Smooth muscle cell (in vitro differentiated cells): ENCODE measurements around the gene PTGR3. TPM values are rescaled to one million over a fixed set of nuclear protein-coding genes. Genes with fewer than 3 reads are reported as not detected.

ENCODE experiments used
- DNase-seq: peaks from one replicate; lab custom pipeline; 2025; ENCODE audit not compliant: unreplicated experiment; lab: John Stamatoyannopoulos, UW
- H2AFZ ChIP-seq: fragments of 200-600 bp; sonication (generic); 2 replicates; pipeline ENCODE4 v1.6.0; 2016; ENCODE audit warnings: antibody characterized with exemption, low read depth, mild to moderate bottlenecking
- H3F3A ChIP-seq: fragments of 200-600 bp; sonication (generic); 2 replicates; pipeline ENCODE4 v1.6.0; 2017; ENCODE audit warnings: antibody characterized with exemption, low read depth
- H3K27ac ChIP-seq: fragments of 200-600 bp; sonication (generic); 2 replicates; pipeline ENCODE4 v1.5.1; 2016; ENCODE audit warnings: low read depth, mild to moderate bottlenecking
- H3K27me3 ChIP-seq: fragments of 200-600 bp; sonication (generic); 2 replicates; pipeline ENCODE4 v1.6.1; 2016; ENCODE audit warnings: low read depth, mild to moderate bottlenecking
- H3K36me3 ChIP-seq: fragments of 200-600 bp; sonication (generic); 2 replicates; pipeline ENCODE4 v1.5.1; 2016; ENCODE audit warnings: low read depth
- H3K4me1 ChIP-seq: fragments of 200-600 bp; sonication (generic); 2 replicates; pipeline ENCODE4 v1.5.1; 2016; ENCODE audit warnings: low read depth
- H3K4me2 ChIP-seq: fragments of 200-600 bp; sonication (generic); 2 replicates; pipeline ENCODE4 v1.6.0; 2016; ENCODE audit warnings: mild to moderate bottlenecking
- H3K4me3 ChIP-seq: fragments of 200-600 bp; sonication (generic); 2 replicates; pipeline ENCODE4 v1.5.1; 2016; ENCODE audit warnings: mild to moderate bottlenecking
- H3K79me2 ChIP-seq: fragments of 200-600 bp; sonication (generic); 2 replicates; pipeline ENCODE4 v1.6.0; 2016; ENCODE audit warnings: low read depth, mild to moderate bottlenecking
- H3K9ac ChIP-seq: fragments of 200-600 bp; sonication (generic); 2 replicates; pipeline ENCODE4 v1.6.0; 2016; ENCODE audit warnings: low read depth
- H3K9me3 ChIP-seq: fragments of 200-600 bp; sonication (generic); replicated peaks from 2 replicates; pipeline ENCODE4 v1.5.1; 2016; ENCODE audit warnings: low read depth
- H4K20me1 ChIP-seq: fragments of 200-600 bp; sonication (generic); 2 replicates; pipeline ENCODE4 v1.6.0; 2016; ENCODE audit warnings: low read depth
- WGBS: methylation state at CpG from one replicate; pipeline ENCODE4 v1.1.7; 2016; ENCODE audit warnings: low lambda C conversion rate; 5-methylcytosine and 5-hydroxymethylcytosine counted together
- polyA plus RNA-seq: library from polyadenylated mRNA; unstranded; fragments of >200 nt; fragmentation: Nextera tagmentation; extraction: Ambion mirVana; gene quantifications from 2 replicates; pipeline ENCODE4 v1.2.1, GENCODE V29; 2016
- total RNA-seq: library from RNA; depleted of rRNA; stranded (reverse); fragments of >200 nt; gene quantifications from 2 replicates; pipeline ENCODE4 v1.2.3, GENCODE V29; 2014
- TF ChIP-seq, protein P1 (sequence below): fragments of 200-600 bp; sonication (generic); IDR thresholded peaks from 2 replicates; pipeline ENCODE4 v1.5.1; 2017; ENCODE audit warnings: borderline replicate concordance, mild to moderate bottlenecking, antibody characterized with exemption; ENCODE audit not compliant: insufficient read depth, poor library complexity, severe bottlenecking

Gene PTGR3
- total and polyA plus RNA-seq, 2 experiments from 2014 or later, result 29.6 to 35.0 TPM

DNA sequence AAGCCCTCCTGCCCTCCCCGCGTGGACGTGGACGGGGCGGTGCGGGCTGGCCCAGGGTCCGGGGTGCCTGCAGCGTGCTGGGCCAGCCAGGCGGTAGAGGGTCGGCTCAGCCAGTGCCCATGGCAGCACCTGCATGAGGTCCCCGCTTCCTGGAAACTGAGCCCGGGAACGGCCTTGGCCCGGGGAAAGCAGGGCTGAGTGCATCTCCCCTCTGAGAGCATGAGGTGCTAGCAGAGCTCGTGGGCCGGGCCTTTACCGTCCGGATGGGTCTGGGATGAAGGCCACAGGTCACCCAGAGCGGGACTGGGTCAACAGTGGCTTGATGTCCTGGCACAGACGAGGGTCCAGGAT, 41.5 kb upstream of the PTGR3 start:
- H3K79me2 ChIP-seq, result peaks cover 100% of the 10 kb centered on the region
- no peak overlapping the region for H3K9ac ChIP-seq
- H3K9me3 ChIP-seq, result no peaks in the 10 kb centered on the region
- H3F3A ChIP-seq, result no peaks in the 10 kb centered on the region
- no peaks in the 10 kb centered on the region for H3K4me1 ChIP-seq
- no peak overlapping the region for H3K27ac ChIP-seq
- 96% methylated on average over 20 of the region's 20 CpGs for WGBS
- DNase-seq, result no peak
- TF ChIP-seq, protein P1, sequence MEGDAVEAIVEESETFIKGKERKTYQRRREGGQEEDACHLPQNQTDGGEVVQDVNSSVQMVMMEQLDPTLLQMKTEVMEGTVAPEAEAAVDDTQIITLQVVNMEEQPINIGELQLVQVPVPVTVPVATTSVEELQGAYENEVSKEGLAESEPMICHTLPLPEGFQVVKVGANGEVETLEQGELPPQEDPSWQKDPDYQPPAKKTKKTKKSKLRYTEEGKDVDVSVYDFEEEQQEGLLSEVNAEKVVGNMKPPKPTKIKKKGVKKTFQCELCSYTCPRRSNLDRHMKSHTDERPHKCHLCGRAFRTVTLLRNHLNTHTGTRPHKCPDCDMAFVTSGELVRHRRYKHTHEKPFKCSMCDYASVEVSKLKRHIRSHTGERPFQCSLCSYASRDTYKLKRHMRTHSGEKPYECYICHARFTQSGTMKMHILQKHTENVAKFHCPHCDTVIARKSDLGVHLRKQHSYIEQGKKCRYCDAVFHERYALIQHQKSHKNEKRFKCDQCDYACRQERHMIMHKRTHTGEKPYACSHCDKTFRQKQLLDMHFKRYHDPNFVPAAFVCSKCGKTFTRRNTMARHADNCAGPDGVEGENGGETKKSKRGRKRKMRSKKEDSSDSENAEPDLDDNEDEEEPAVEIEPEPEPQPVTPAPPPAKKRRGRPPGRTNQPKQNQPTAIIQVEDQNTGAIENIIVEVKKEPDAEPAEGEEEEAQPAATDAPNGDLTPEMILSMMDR, result no peak
- no peak overlapping the region for H3K4me2 ChIP-seq
- no peaks in the 10 kb centered on the region for H3K27me3 ChIP-seq
- H4K20me1 ChIP-seq, result peaks cover 81% of the 10 kb centered on the region
- H2AFZ ChIP-seq, result no peak overlapping the region
- no peaks in the 10 kb centered on the region for H3K36me3 ChIP-seq
- H3K4me3 ChIP-seq, result no peak overlapping the region

DNA sequence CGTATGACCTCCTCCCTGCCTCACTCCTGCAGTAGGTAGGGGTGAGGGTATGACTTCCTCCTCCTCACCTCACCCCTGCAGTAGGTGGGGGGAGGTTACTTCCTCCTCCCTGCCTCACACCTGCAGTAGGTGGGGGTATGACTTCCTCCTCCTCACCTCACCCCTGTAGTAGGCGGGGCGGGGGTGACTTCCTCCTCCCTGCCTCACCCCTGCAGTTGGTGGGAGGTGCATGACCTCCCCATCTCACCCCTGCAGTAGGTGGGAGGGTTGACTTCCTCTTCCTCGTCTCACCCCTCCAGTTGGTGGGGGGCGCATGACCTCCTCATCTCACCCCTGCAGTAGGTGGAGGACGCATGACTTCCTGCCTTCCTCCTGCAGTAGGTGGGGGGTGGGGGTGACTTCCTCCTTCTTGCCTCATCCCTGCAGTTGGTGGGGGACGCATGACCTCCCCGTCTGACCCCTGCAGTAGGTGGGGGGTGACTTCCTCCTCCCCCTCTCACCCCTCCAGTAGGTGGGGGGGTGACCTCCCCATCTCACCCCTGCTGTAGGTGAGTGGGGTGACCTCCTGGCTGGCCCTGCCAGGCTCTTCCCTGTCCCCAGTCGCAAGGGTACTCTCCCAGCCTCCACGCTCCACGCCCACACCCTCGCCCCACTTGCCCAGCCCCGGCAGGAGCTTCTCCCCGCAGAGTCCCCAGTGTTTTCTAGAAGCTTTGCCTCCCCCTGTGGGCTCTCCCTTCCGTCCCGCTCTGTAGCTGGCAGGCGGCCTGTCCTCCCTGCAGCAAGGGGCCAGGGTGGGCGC, 40.9 kb upstream of the PTGR3 start:
- peaks cover 100% of the 10 kb centered on the region for H3K79me2 ChIP-seq
- no peak overlapping the region for H3K4me2 ChIP-seq
- TF ChIP-seq, protein P1, result no peak
- H3K4me3 ChIP-seq, result no peak overlapping the region
- peaks cover 80% of the 10 kb centered on the region for H4K20me1 ChIP-seq
- 98% methylated on average over 18 of the region's 18 CpGs for WGBS
- H2AFZ ChIP-seq, result no peak overlapping the region
- DNase-seq, result no peak
- H3K36me3 ChIP-seq, result no peaks in the 10 kb centered on the region
- H3K27me3 ChIP-seq, result no peaks in the 10 kb centered on the region
- H3K9me3 ChIP-seq, result no peaks in the 10 kb centered on the region
- H3K27ac ChIP-seq, result no peak overlapping the region
- no peak overlapping the region for H3K9ac ChIP-seq
- no peaks in the 10 kb centered on the region for H3K4me1 ChIP-seq
- H3F3A ChIP-seq, result no peaks in the 10 kb centered on the region

DNA sequence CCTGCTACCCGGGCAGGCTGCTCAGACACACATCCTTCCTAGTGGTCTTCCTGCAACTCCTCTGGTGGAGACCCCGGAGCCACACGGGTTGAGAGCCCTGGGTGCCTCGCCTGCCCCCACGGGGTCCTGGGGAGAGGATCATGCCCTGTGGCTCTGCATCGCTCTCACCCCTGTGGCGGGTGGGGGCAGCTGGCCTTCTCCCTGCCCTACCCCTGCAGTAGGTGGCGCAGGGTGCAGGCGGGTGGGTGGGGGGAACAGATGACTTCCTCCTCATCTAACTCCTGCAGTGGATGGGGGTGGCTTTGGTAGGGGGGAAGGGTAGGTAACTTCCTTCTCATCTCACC, 40.2 kb upstream of the PTGR3 start:
- no peak overlapping the region for H3K27ac ChIP-seq
- no peaks in the 10 kb centered on the region for H3K4me1 ChIP-seq
- no peaks in the 10 kb centered on the region for H3K27me3 ChIP-seq
- TF ChIP-seq, protein P1, result no peak
- no peak overlapping the region for H2AFZ ChIP-seq
- H3K79me2 ChIP-seq, result peaks cover 100% of the 10 kb centered on the region
- H3K4me3 ChIP-seq, result no peak overlapping the region
- H3F3A ChIP-seq, result no peaks in the 10 kb centered on the region
- H3K4me2 ChIP-seq, result no peak overlapping the region
- H3K9me3 ChIP-seq, result no peaks in the 10 kb centered on the region
- DNase-seq, result no peak
- no peak overlapping the region for H3K9ac ChIP-seq
- H3K36me3 ChIP-seq, result no peaks in the 10 kb centered on the region
- H4K20me1 ChIP-seq, result peaks cover 80% of the 10 kb centered on the region
- 98% methylated on average over 9 of the region's 9 CpGs for WGBS
